IMR-90 (cell line): ENCODE data around the gene MMP8.

Experiments used
- CEBPB ChIP-seq: IDR thresholded peaks from 2 replicates; pipeline ENCODE4 v1.6.1; 2012; ENCODE audit warnings: low read depth, low read length, improper control_type of control experiment
- CTCF ChIP-seq: conservative IDR thresholded peaks from 2 replicates; pipeline ENCODE4 v1.5.1; 2012; ENCODE audit warnings: mild to moderate bottlenecking, low read depth, low read length, improper control_type of control experiment
- RFX5 ChIP-seq: IDR thresholded peaks from 2 replicates; pipeline ENCODE4 v1.8.0; 2012; ENCODE audit warnings: low read depth, mild to moderate bottlenecking, low read length, moderate library complexity

DNA sequence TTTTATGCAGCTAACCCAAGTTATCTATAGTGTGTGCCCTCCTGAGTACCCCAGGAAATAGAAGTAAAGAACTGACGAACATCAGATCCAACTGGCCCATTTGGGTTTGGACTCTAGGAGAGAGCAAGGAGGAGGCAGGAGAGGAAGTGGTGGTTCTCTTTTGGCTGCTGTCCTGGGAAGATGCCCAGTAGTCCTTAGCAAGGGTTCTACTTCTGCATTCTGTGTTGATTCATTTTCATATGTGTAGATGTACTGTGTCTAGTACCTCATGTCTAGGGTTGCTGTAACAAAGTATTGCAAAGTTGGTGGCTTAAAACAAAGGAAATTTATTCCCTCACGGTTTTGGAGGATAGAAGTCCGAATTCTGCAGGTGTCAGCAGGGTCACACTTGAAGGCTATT is 12.6 kb downstream of the MMP8 start:
- TF ChIP-seq CEBPB (no peak), RFX5 (no peak), CTCF (no peak)
